AG10803 (cell line): Measurements from ENCODE around the gene PGP.

ENCODE experiments used
- DNase-seq: peaks from one replicate; pipeline ENCODE4 v3.0.0; 2010; ENCODE audit warnings: low read depth
- H3K4me3 ChIP-seq: 2 replicates; pipeline ENCODE4 v1.5.1; 2011; ENCODE audit warnings: mild to moderate bottlenecking, low read length, control low read depth
- CTCF ChIP-seq: conservative IDR thresholded peaks from 2 replicates; pipeline ENCODE4 v1.5.1; 2011; ENCODE audit warnings: mild to moderate bottlenecking, low read length, control low read depth, inconsistent platforms

Gene PGP

GRCh38 chr16:2190659-2191445 lies 23.8 kb downstream of the PGP start:
- no peak for DNase-seq
- H3K4me3 ChIP-seq = no peak overlapping the region
- no peak for TF ChIP-seq CTCF

GRCh38 chr16:2190002-2190658 lies 24.5 kb downstream of the PGP start:
- no peak for TF ChIP-seq CTCF

GRCh38 chr16:2189252-2189893 lies 25.3 kb downstream of the PGP start:
- no peak overlapping the region for H3K4me3 ChIP-seq
- TF ChIP-seq CTCF = no peak
- DNase-seq = no peak

More at GRCh38 chr16:2190002-2190658, 24.5 kb downstream of the PGP start:
- no peak for DNase-seq
- H3K4me3 ChIP-seq = no peak overlapping the region

- DNase-seq = no peak
- no peak for TF ChIP-seq CTCF
- no peak overlapping the region for H3K4me3 ChIP-seq
Measured at GRCh38 chr16:2188395-2188794, 26.2 kb downstream of the PGP start.

GRCh38 chr16:2187212-2187611 lies 27.4 kb downstream of the PGP start:
- DNase-seq = no peak
- H3K4me3 ChIP-seq = no peak overlapping the region
- TF ChIP-seq CTCF = no peak

GRCh38 chr16:2186505-2186904 lies 28.1 kb downstream of the PGP start:
- no peak for DNase-seq
- H3K4me3 ChIP-seq = no peak overlapping the region
- no peak for TF ChIP-seq CTCF
